HG02943 (cell line): ENCODE results near the gene SCRT2.

Source experiments
- ATAC-seq: cut with Tn5 transposase; IDR thresholded peaks from one replicate; pipeline ENCODE4 v1.9.1; 2021; ENCODE audit warnings: mild to moderate bottlenecking, low read depth, moderate library complexity; ENCODE audit not compliant: unreplicated experiment

SCRT2 gene

DNA sequence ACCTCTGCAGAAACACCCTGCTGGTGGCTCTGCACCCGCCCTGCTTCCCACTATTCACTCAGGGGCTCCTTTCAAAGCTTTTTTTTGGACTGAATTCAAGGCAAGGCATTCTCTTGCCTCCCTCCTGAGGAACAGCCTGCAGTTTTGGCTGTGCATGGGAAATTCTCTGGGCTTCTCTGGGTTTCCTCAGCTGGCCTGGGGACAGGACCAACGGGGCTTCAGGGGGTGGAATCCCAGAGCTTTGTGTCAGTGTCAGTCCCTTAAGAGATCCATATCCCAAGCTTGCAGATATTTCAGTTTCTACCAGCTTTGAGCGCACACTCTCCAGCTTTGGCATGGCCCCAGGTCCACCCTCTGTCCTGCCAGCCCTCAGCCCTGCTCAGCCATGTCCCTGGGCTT is 2.0 kb downstream of the SCRT2 start:
- ATAC-seq, result no peak

GRCh38 chr20:672963-673602 is 2.5 kb downstream of the SCRT2 start:
- ATAC-seq, result no peak

DNA sequence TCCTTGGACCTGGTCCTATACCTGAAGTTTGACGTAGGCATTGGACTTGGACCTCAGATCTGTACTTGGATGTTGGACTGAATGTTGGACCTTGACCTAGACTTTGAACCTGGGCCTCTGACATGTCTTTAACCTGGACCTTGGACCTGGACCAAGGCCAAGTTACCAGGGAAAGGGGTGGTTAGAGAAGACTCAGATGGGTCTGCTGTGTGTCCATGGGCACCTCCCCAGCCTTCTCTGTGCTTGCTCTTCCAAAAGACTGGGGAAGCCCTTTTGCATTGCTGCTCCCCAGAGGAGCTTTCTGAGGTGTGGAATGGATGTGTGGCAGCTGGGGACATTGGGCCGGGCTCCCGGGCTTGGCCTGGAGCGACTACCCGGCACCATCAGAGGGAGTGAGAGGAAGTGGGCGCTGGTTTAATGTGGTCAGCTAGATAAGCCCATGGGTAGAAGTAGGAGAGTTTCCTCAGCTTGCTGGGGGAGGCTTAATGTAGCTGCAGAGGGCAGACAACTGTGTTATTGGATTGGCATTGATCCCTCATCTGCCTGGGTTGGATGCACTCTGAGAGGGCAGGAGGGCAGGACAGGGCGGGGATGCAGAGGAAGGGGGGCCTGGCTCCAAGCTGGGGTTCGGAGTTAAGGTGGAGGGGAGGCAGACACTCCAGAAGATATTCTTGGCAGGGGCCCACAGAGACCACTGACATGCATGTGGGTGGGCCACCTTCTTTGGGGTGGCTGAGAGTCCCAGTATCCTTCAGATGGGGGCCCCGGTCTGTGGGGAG is 4.2 kb downstream of the SCRT2 start:
- no peak for ATAC-seq

- no peak for ATAC-seq
These were observed 6.0 kb downstream of the SCRT2 start for GRCh38 chr20:669573-669972.

- ATAC-seq, result no peak
These were observed 7.0 kb downstream of the SCRT2 start for GRCh38 chr20:668638-669037.

- no peak for ATAC-seq
These were observed 7.6 kb downstream of the SCRT2 start for GRCh38 chr20:668050-668449.

- no peak for ATAC-seq
These were observed 8.1 kb downstream of the SCRT2 start for GRCh38 chr20:667351-668034.

- ATAC-seq, result no peak
These were observed 8.7 kb downstream of the SCRT2 start for GRCh38 chr20:666877-667276.

GRCh38 chr20:665276-665675 is 10.3 kb downstream of the SCRT2 start:
- no peak for ATAC-seq

DNA sequence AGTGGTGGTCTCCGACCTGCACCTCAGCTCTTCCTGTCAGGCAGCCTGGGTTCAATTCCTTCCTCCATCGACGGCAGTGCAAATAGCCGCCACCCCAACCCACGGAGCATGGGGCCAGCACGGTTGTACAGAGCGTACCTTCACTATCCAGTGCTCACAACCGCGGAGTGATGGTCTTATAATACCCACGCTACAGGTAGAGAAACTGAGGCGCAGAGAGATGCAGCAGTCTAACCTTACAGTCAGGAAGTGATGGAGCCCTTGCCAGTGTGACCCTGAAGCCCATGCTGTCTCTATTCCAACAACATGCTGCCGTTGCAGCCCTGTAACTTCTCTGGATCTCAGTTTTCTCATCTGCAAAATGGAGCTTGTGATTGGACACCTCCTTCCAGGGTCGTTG is 11.0 kb downstream of the SCRT2 start:
- no peak for ATAC-seq

- ATAC-seq, result no peak
These were observed 11.5 kb downstream of the SCRT2 start for GRCh38 chr20:664151-664550.

GRCh38 chr20:663315-664090 is 12.1 kb downstream of the SCRT2 start:
- ATAC-seq, result no peak

DNA sequence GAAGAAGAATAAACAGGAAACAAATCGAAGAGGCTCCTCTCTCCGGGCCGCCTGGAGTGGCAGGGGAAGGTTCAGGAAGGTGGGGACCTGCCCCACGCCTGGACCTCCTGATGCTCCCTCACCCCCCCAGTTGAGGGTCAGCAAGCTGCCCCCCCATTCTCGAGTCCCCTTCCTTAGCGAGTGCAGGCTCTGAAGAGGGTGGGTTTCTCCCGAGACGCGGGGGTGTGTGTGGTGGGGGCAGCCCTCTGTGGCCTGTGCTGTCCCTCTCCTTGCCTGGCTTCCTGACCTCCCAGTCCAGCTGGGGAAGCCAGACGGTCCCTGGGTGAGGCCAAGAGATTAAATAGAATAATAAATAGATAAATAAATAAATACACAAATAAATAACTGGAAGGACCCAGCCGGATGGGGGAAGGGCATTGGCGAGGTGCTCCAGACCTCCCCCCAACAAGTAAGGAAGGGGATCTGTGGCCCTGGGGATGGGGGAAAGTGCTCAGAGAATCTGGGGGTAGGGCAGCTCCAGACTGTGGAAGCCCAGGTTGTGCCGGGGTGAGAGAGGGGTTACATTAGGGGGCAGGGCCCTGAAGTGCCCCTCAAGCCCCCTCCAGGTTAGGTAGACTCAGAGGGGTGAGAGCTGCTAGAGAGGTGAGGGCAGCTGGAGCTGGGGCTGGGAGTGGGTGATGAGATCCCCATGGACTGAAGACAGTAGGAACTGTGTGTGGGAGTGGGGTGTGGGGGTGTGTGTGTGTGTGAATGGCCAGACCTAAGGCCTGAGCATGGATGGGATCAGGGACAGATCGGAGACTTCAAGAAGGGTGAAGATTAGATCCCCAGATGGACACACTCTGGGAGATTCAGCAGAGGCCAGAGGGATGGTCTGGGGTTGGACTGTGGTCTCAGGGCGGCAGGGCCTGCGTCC is 13.1 kb downstream of the SCRT2 start:
- no peak for ATAC-seq

GRCh38 chr20:661474-662270 is 13.9 kb downstream of the SCRT2 start:
- no peak for ATAC-seq

DNA sequence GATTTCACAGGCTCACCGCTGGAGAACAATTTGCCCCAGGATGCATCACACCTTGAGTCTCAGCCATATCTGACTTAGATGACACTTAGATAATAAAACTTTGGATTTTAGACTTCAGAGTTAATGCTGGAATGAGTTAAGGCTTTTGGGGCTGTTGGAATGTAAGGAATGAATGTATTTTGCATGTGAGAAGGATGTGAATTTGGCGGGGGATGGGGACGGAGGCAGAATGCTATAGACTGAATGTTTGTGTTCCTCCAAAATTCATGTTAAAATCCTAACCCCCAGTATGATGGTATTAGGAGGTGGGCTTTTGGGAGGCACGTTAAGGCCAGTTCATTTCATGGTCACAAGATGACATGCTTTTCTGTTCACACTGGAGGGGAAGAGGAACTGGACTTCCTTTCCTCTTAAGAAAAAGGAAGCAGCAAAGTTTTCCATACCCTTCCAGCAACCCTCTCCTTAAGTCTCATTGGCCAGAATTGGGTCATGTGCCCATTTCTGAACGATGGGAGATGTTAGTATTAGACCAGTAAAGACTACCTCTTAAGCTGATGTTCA is 16.8 kb downstream of the SCRT2 start:
- ATAC-seq, result no peak

DNA sequence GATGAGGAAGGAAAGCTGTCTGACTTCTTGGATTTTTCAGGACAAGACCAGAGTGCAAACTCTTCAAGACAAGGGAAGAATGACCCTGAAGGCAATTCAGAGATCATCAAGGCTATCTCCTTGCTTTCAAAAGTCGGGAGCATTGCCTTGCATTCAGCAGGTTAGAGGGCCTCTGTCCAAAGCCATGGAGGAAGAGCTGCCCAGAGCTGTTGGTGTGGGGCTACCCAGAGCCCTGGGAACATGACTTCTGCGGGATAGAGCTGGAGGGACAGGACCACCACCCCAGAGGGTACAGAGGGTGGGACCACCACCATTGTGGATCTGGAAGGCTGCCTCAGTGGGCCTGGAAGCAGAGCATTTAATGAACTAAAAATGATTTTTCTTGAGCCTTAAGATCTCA is 17.4 kb downstream of the SCRT2 start:
- no peak for ATAC-seq

GRCh38 chr20:655726-656624 is 19.6 kb downstream of the SCRT2 start:
- no peak for ATAC-seq

- no peak for ATAC-seq
These were observed 21.2 kb downstream of the SCRT2 start for GRCh38 chr20:654417-654750.
